GM12865 (cell line): ENCODE results near the gene HVCN1.

ENCODE experiments used
- DNase-seq: peaks from one replicate; pipeline ENCODE4 v3.0.0; 2010; ENCODE audit warnings: low read depth
- H3K4me3 ChIP-seq: 2 replicates; pipeline ENCODE4 v1.5.1; 2011; ENCODE audit warnings: mild to moderate bottlenecking, low read depth, low read length, control low read depth
- TF ChIP-seq, protein P1 (sequence below): IDR thresholded peaks from 2 replicates; pipeline ENCODE4 v1.5.1; 2011; ENCODE audit warnings: low read length, control low read depth, low read depth, inconsistent platforms; ENCODE audit not compliant: insufficient read depth; ENCODE audit errors: missing control alignments

HVCN1 gene

DNA sequence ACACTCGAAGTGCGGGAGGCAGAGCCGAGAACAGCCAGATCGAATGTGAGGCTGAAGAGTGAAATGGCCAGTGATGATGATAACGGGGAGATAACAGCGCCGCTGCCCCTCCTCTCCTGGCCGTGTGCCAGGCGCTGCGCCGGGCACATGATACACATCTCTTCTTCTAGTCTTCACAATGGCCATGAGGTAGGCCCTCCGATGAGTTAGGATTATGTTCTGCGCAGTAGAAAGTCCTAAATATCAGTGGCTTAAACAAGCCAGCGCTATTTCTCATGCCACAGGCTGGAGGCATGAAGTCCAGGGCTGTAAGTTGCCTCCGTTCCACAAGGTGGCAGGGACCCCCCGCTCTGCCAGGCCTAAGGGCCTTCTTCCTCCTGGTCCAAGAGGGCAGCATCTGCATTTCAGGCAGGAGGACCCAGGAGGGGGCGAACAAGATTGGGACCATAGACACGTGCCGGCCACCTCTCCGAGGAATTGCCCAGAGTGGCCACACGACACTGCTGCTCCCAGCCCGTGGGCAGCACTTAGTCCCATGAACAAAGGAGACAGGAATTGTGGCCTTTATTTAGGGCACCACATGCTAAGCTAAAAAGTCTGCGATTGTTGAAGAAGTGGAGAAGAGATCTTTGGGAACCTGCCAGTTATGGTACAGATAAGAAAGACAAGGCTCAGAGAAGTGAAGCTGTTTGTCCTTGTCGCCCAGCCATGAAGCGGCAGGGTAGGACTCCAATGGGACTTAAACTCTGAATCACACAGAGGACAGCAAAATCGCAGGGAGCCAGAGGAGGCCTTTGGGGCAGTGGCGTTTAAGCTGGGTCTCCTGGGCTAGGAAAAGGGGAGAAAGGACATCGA lies 10.9 kb upstream of the HVCN1 start:
- TF ChIP-seq, protein P1, sequence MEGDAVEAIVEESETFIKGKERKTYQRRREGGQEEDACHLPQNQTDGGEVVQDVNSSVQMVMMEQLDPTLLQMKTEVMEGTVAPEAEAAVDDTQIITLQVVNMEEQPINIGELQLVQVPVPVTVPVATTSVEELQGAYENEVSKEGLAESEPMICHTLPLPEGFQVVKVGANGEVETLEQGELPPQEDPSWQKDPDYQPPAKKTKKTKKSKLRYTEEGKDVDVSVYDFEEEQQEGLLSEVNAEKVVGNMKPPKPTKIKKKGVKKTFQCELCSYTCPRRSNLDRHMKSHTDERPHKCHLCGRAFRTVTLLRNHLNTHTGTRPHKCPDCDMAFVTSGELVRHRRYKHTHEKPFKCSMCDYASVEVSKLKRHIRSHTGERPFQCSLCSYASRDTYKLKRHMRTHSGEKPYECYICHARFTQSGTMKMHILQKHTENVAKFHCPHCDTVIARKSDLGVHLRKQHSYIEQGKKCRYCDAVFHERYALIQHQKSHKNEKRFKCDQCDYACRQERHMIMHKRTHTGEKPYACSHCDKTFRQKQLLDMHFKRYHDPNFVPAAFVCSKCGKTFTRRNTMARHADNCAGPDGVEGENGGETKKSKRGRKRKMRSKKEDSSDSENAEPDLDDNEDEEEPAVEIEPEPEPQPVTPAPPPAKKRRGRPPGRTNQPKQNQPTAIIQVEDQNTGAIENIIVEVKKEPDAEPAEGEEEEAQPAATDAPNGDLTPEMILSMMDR = no peak
- H3K4me3 ChIP-seq = no peak overlapping the region
- no peak for DNase-seq

DNA sequence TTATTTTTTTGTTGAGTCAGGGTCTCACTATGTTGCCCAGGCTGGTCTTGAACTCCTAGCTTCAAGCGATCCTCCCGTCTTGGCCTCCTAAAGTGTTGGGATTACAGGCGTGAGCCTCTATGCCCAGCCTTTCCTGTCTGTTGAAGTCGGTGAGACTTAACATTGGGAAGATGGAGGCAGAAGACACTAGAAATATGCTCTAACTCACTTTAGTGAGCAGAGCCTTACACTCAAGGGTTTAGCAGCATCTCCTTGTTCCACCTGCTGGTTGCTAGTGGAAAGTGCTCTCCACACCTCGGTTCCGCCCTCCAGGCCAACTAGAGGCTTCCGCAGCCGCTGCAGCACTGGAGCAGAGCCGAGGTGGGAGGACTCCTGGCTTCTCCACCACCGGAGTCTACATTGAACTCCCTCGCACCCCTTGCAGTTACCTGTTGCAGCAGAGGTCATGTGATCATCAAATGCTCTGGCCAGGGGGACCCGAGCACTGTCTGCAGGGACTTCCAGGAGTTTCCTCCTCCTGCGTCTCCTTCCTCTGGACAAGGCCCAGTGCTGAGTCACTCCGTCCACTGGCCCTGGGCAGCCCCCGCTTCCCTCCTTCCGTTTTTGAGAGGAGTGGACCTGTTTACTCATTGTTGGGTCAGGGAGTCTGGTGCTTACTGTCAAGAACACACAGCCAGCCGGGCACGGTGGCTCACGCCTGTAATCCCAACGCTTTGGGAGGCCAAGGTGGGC lies 9.4 kb upstream of the HVCN1 start:
- DNase-seq = peak; percentile 96
- TF ChIP-seq, protein P1 = peak; percentile 91
- H3K4me3 ChIP-seq = no peak overlapping the region

DNA sequence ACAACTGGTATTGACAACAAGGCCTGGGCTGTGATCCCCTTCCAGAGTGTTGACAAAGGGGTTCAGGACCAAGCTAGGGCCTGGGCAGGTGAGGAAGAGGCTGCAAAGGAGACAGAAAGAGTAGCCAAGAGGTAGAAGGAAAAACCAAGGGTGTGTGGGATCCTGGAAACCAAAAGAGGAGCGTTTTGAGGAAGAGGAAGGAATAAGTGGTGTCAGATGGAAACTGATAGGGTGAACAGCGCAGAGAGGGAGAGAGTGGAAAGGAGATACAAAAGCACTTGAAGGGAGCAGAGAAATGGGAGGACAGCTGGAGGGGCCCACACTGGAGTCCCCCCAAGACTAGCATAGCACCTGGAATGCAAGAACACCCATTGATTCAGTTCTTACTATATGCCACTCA lies 8.3 kb upstream of the HVCN1 start:
- no peak for DNase-seq
- TF ChIP-seq, protein P1 = no peak
- no peak overlapping the region for H3K4me3 ChIP-seq

DNA sequence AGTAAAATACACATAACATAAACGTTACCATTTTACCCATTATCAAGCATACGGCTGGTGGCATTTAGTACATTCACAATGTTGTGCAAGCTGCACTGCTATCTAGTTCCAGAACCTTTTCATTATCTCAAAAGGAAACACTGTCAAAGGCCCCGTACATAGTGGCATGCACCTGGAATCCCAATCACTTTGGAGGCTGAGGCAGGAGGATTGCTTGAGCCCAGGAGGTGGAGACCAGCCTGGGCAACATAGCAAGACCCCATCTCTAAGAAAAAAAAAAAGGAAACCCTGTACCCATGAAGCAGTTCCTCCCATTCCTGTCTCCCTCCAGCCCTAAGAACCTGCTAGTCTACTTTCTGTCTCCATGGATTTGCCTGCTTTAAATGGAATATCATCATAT lies 7.4 kb upstream of the HVCN1 start:
- H3K4me3 ChIP-seq = no peak overlapping the region
- TF ChIP-seq, protein P1 = no peak
- no peak for DNase-seq

DNA sequence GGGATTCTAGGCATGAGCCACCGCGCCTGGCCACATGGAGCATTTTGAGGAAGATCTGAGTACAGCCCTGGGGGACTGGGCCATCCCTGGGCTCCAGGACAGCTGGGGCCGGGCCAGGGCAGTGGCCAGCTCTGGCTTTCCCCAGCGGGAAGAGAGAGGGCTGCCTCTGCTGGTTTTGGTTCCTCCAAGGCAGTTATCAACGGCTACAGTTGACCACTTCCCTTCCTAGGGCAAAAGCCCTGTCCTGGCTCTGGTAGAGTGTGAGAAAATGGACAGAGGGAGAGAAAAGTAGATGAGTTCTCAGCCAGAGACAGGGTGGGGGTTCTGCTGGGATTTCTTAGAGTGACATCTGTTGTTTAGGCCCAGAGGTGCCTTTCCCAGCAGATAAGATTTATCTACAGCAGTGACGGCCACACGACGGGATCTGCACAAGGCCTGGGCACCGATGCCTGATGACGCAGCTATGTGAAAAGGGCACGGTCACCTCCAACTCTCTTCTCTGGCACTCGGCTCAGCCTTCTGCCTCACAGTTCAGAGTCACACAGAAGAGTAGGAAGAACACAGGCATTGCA lies 5.5 kb upstream of the HVCN1 start:
- DNase-seq = no peak
- H3K4me3 ChIP-seq = no peak overlapping the region
- TF ChIP-seq, protein P1 = no peak

DNA sequence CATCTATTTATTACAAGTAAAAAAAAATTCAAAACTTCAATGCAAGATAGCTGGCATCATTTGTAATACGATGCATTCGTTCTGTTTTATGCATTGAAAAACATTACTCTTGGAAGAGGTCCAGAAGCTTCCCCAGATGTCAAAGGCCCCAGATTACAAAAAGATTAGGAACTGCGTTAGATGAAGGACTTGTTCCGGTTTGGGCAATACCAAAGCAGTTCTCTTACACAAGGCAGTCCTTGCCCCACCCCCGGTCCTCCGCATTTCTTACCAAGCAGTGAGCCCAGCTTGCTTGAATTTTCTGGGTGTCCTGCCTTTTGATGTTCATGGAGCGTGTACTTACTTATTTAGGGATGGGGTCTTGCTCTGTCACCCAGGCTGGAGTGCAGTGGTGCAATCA lies 4.8 kb upstream of the HVCN1 start:
- no peak overlapping the region for H3K4me3 ChIP-seq
- DNase-seq = no peak
- TF ChIP-seq, protein P1 = no peak

DNA sequence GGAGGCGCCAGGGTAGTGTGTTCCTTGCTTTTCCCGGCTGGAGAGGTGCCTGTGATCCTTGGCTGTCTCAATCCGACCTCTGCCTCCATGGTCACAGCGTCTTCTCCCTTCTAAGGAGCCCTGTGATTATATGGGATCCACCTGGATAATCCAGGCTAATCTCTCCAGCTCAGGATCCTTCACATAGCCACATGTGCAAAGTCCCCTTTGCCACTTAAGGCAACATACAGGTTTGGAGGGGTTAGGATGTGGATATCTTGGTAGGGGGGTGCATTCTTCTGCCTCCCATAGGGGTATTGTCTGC lies 1.2 kb upstream of the HVCN1 start:
- TF ChIP-seq, protein P1 = no peak
- peak overlapping the region; percentile 77; the same call in 1 of the 2 replicates for H3K4me3 ChIP-seq
- DNase-seq = no peak
